Osteoblast (primary cell): ENCODE data around the gene NCKAP5. TPM values are rescaled to one million over a fixed set of nuclear protein-coding genes. Genes with fewer than 3 reads are reported as not detected.

Source experiments
- DNase-seq: peaks from one replicate; pipeline ENCODE4 v3.0.0; 2011; ENCODE audit warnings: low spot score, mixed read lengths; ENCODE audit not compliant: insufficient read length; ENCODE audit errors: missing footprints
- H2AFZ ChIP-seq: 2 replicates; pipeline ENCODE4 v1.6.0; 2011; ENCODE audit warnings: mild to moderate bottlenecking, low read length
- H3K27ac ChIP-seq: 2 replicates; pipeline ENCODE4 v1.5.1; 2011; ENCODE audit warnings: mild to moderate bottlenecking, low read depth, low read length, moderate library complexity
- H3K27me3 ChIP-seq: 2 replicates; pipeline ENCODE4 v1.6.0; 2012; ENCODE audit warnings: mild to moderate bottlenecking, control low read depth, inconsistent platforms, low read length, moderate library complexity; ENCODE audit not compliant: insufficient read depth
- H3K36me3 ChIP-seq: 2 replicates; pipeline ENCODE4 v1.5.1; 2011; ENCODE audit warnings: mild to moderate bottlenecking, low read length, control low read depth, moderate library complexity; ENCODE audit not compliant: insufficient read depth
- H3K4me1 ChIP-seq: 2 replicates; pipeline ENCODE4 v1.5.1; 2011; ENCODE audit warnings: mild to moderate bottlenecking, low read length, control low read depth, moderate library complexity; ENCODE audit not compliant: insufficient read depth
- H3K4me2 ChIP-seq: 2 replicates; pipeline ENCODE4 v1.6.0; 2011; ENCODE audit warnings: mild to moderate bottlenecking, low read length; ENCODE audit not compliant: insufficient read depth
- H3K4me3 ChIP-seq: fragments of 200-600 bp; sonication (generic); 3 replicates; pipeline ENCODE4 v1.5.1; 2012; ENCODE audit warnings: mild to moderate bottlenecking, low read length, inconsistent platforms; ENCODE audit not compliant: insufficient read depth
- H3K79me2 ChIP-seq: 2 replicates; pipeline ENCODE4 v1.6.0; 2012; ENCODE audit warnings: mild to moderate bottlenecking, low read length, control low read depth, inconsistent platforms; ENCODE audit not compliant: insufficient read depth
- H3K9me3 ChIP-seq: 2 replicates; pipeline ENCODE4 v1.5.1; 2011; ENCODE audit warnings: low read depth, low read length, control low read depth
- H4K20me1 ChIP-seq: 2 replicates; pipeline ENCODE4 v1.6.0; 2012; ENCODE audit warnings: mild to moderate bottlenecking, low read length, control low read depth; ENCODE audit not compliant: insufficient read depth
- CTCF ChIP-seq: IDR thresholded peaks from 2 replicates; pipeline ENCODE4 v1.5.1; 2011; ENCODE audit warnings: mild to moderate bottlenecking, low read depth, low read length, moderate library complexity; ENCODE audit errors: extremely low read depth
- total RNA-seq: library from RNA; depleted of rRNA; stranded (reverse); fragments of >200 nt; gene quantifications from 2 replicates; pipeline ENCODE4 v1.2.3, GENCODE V29; 2012

The NCKAP5 gene
- total RNA-seq, 1 donor, result 1.8 TPM

GRCh38 chr2:132958887-132959286, 609.4 kb downstream of the NCKAP5 start:
- Histone ChIP-seq H4K20me1 (no peaks in the 10 kb centered on the region), H3K79me2 (no peaks in the 10 kb centered on the region), H3K9me3 (no peaks in the 10 kb centered on the region), H2AFZ (no peak overlapping the region), H3K4me3 (no peak overlapping the region), H3K27me3 (no peaks in the 10 kb centered on the region), H3K27ac (no peak overlapping the region), H3K36me3 (no peaks in the 10 kb centered on the region), H3K4me2 (no peak overlapping the region), H3K4me1 (no peaks in the 10 kb centered on the region)
- no peak for TF ChIP-seq CTCF
- DNase-seq, result no peak

- Histone ChIP-seq H3K9me3 (no peaks in the 10 kb centered on the region), H3K36me3 (no peaks in the 10 kb centered on the region), H3K4me1 (no peaks in the 10 kb centered on the region), H3K79me2 (no peaks in the 10 kb centered on the region), H3K4me3 (no peak overlapping the region), H2AFZ (no peak overlapping the region), H3K27me3 (no peaks in the 10 kb centered on the region), H3K27ac (no peak overlapping the region), H4K20me1 (no peaks in the 10 kb centered on the region), H3K4me2 (no peak overlapping the region)
- no peak for TF ChIP-seq CTCF
- DNase-seq, result no peak
Measured at GRCh38 chr2:132955871-132956615, 612.2 kb downstream of the NCKAP5 start.

- Histone ChIP-seq H3K27me3 (no peaks in the 10 kb centered on the region), H4K20me1 (no peaks in the 10 kb centered on the region), H3K79me2 (no peaks in the 10 kb centered on the region), H3K4me3 (no peak overlapping the region), H2AFZ (no peak overlapping the region), H3K4me1 (no peaks in the 10 kb centered on the region), H3K27ac (no peak overlapping the region), H3K36me3 (no peaks in the 10 kb centered on the region), H3K9me3 (no peaks in the 10 kb centered on the region), H3K4me2 (no peak overlapping the region)
- no peak for TF ChIP-seq CTCF
- DNase-seq, result no peak
Measured at GRCh38 chr2:132953771-132954170, 614.5 kb downstream of the NCKAP5 start.

- no peak overlapping the region for H3K4me2 ChIP-seq
- no peaks in the 10 kb centered on the region for H3K79me2 ChIP-seq
- no peaks in the 10 kb centered on the region for H3K9me3 ChIP-seq
- peak; percentile 17 for DNase-seq
- no peak overlapping the region for H3K4me3 ChIP-seq
- no peaks in the 10 kb centered on the region for H3K4me1 ChIP-seq
- no peaks in the 10 kb centered on the region for H4K20me1 ChIP-seq
- H3K27me3 ChIP-seq, result no peaks in the 10 kb centered on the region
- TF ChIP-seq CTCF, result no peak
- no peak overlapping the region for H2AFZ ChIP-seq
- no peak overlapping the region for H3K27ac ChIP-seq
- H3K36me3 ChIP-seq, result no peaks in the 10 kb centered on the region
Measured at GRCh38 chr2:132951008-132951714, 617.1 kb downstream of the NCKAP5 start.
